BJ (cell line): ENCODE results near the gene CDCA4. TPM values are rescaled to one million over a fixed set of nuclear protein-coding genes. Genes with fewer than 3 reads are reported as not detected.
"Not testable (repeated sequence)": the region's sequence is repeated elsewhere in the genome, so short reads cannot be mapped to it uniquely, and the experiment has no call there.

Experiments used
- CTCF ChIA-PET: fragments of 350-600 bp; formaldehyde crosslinking; extraction: SDS; loops from one replicate; lab custom pipeline; 2021; ENCODE audit warnings: antibody characterized with exemption, inconsistent platforms; lab: Yijun Ruan, JAX
- POLR2A ChIA-PET: fragments of 300-600 bp; sonication (Branson Sonifier 250); formaldehyde crosslinking; extraction: SDS; loops from one replicate; lab custom pipeline; 2021; ENCODE audit warnings: antibody characterized with exemption; lab: Charles Lee
- DNase-seq: peaks from one replicate; pipeline ENCODE4 v3.0.0-alpha.2; 2011; ENCODE audit warnings: low read depth
- H3K27me3 ChIP-seq: 2 replicates; pipeline ENCODE4 v1.6.0; 2011; ENCODE audit warnings: low read length; ENCODE audit not compliant: control insufficient read depth, insufficient read depth
- H3K36me3 ChIP-seq: 2 replicates; pipeline ENCODE4 v1.5.1; 2011; ENCODE audit warnings: low read length; ENCODE audit not compliant: control insufficient read depth, insufficient read depth
- H3K4me3 ChIP-seq: 2 replicates; pipeline ENCODE4 v1.5.1; 2011; ENCODE audit warnings: low read depth, mild to moderate bottlenecking, control low read depth, low read length
- polyA plus RNA-seq: library from polyadenylated mRNA; depleted of rRNA; stranded (reverse); fragments of >200 nt; gene quantifications from 2 replicates; pipeline ENCODE4 v1.2.3, GENCODE V29; 2011
- TF ChIP-seq, protein P1 (sequence below): IDR thresholded peaks from 2 replicates; pipeline ENCODE4 v1.5.1; 2011; ENCODE audit warnings: low read depth, mild to moderate bottlenecking, control low read depth, inconsistent platforms, low read length, moderate library complexity; ENCODE audit not compliant: insufficient read depth

Gene CDCA4
- polyA plus RNA-seq, 1 experiment, result 16.6 TPM

GRCh38 chr14:105064001-105064400 lies 43.1 kb upstream of the CDCA4 start:
- Histone ChIP-seq H3K4me3 (no peak overlapping the region), H3K27me3 (no peaks in the 10 kb centered on the region; the same call in 1 of the 2 replicates), H3K36me3 (no peaks in the 10 kb centered on the region)
- no peak for DNase-seq
- TF ChIP-seq, protein P1, sequence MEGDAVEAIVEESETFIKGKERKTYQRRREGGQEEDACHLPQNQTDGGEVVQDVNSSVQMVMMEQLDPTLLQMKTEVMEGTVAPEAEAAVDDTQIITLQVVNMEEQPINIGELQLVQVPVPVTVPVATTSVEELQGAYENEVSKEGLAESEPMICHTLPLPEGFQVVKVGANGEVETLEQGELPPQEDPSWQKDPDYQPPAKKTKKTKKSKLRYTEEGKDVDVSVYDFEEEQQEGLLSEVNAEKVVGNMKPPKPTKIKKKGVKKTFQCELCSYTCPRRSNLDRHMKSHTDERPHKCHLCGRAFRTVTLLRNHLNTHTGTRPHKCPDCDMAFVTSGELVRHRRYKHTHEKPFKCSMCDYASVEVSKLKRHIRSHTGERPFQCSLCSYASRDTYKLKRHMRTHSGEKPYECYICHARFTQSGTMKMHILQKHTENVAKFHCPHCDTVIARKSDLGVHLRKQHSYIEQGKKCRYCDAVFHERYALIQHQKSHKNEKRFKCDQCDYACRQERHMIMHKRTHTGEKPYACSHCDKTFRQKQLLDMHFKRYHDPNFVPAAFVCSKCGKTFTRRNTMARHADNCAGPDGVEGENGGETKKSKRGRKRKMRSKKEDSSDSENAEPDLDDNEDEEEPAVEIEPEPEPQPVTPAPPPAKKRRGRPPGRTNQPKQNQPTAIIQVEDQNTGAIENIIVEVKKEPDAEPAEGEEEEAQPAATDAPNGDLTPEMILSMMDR, result no peak
- POLR2A ChIA-PET, result no interaction called here
- CTCF ChIA-PET, result interaction anchor here (0.7 to 3.6 kb wide), 2 partner anchors 18 to 125 kb away, joined by 3 to 19 read pairs; no protein-coding TSS in a partner anchor

DNA sequence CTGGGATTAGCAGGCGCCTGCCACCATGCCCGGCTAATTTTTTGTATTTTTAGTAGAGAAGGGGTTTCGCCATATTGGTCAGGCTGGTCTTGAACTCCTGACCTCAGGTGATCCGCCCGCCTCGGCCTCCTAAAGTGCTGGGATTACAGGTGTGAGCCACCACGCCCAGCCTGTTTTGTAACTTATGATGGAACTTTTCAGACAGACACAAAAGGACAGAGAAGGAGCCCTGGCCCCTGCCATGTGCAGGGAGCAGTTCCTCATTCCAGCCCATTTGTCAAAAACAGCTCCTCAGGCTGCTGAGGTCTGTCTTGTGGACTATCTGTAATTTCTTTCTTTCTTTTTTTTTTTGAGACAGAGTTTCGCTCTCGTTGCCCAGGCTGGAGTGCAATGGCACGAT lies 42.6 kb upstream of the CDCA4 start:
- CTCF ChIA-PET, result interaction anchor here (0.7 to 3.6 kb wide), 2 partner anchors 18 to 125 kb away, joined by 3 to 19 read pairs; no protein-coding TSS in a partner anchor
- H3K27me3 ChIP-seq, H3K4me3 ChIP-seq, POLR2A ChIA-PET, DNase-seq, H3K36me3 ChIP-seq: not testable (repeated sequence)

GRCh38 chr14:105063056-105063455 lies 42.2 kb upstream of the CDCA4 start:
- Histone ChIP-seq H3K36me3 (no peaks in the 10 kb centered on the region), H3K4me3 (no peak overlapping the region), H3K27me3 (no peaks in the 10 kb centered on the region; the same call in 1 of the 2 replicates)
- CTCF ChIA-PET, result interaction anchor here (3.6 kb wide), 1 partner anchor 17 kb away, joined by 19 read pairs; no protein-coding TSS in a partner anchor
- TF ChIP-seq, protein P1, result no peak
- POLR2A ChIA-PET, result no interaction called here
- DNase-seq, result no peak

GRCh38 chr14:105062048-105062433 lies 41.2 kb upstream of the CDCA4 start:
- TF ChIP-seq, protein P1, result no peak
- no peaks in the 10 kb centered on the region; the same call in 1 of the 2 replicates for H3K27me3 ChIP-seq
- H3K36me3 ChIP-seq, result no peaks in the 10 kb centered on the region
- CTCF ChIA-PET, result no interaction called here
- no peak for DNase-seq
- H3K4me3 ChIP-seq, result no peak overlapping the region
- POLR2A ChIA-PET, result no interaction called here

GRCh38 chr14:105061428-105062047 lies 40.7 kb upstream of the CDCA4 start:
- ChIA-PET POLR2A (no interaction called here), CTCF (interaction anchor here (1.3 kb wide), 1 partner anchor 16 kb away, joined by 5 read pairs; no protein-coding TSS in a partner anchor)
- TF ChIP-seq, protein P1, result no peak

More at GRCh38 chr14:105061428-105062047, 40.7 kb upstream of the CDCA4 start:
- no peak overlapping the region for H3K4me3 ChIP-seq
- DNase-seq, result no peak
- H3K36me3 ChIP-seq, result no peaks in the 10 kb centered on the region
- no peaks in the 10 kb centered on the region; the same call in 1 of the 2 replicates for H3K27me3 ChIP-seq
